ENCODE measurements around the gene PYGO2. TPM values are rescaled to one million over a fixed set of nuclear protein-coding genes. Genes with fewer than 3 reads are reported as not detected.
A peak's percentile ranks its signal among the peaks of the same experiment; 100 is the strongest.

PYGO2 gene
- total RNA-seq, 2 experiments from 2014 or later = 50.0 to 50.2 TPM

DNA sequence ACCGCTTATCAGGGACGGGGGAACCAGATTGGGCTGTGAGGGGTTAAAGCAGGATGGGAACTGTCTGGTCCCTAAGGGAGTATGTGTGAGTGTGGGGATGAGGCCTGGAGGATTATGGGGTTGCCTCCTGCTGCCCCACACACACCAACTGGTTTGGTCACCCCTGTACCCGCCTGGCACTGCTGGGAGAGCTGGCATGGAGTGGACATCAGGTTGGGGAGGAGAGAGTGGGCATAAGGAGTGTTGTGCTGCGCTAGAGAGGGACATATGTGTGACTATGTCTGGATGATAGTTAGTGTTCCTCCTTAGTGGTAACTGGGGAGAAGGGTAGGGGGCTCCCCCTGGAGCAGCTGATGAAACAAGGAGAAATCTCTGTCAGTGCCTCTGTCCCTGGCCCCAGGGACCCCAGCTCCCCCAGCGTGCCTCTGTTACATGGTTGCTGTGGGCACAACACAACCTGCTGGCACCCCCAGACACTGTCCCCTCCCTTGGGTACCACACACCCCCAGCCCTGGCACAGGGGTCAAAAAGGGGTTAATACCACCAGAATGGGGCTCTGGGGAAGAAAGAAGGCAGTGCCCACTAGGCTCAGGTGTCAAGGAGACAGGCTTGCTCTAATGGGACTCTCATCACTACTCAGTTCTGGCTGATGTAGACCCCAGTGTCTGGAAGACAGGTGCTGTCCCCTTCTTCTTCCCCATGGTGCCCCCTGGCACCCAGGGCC, 42.9 kb upstream of the PYGO2 start:
- POLR2A ChIA-PET = no interaction called here
- Mint-ChIP-seq H3K27ac (peak overlapping the region; percentile 91), H3K27me3 (no peaks in the 10 kb centered on the region), H3K4me1 (peaks cover 53% of the 10 kb centered on the region), H3K9me3 (no peaks in the 10 kb centered on the region), H3K36me3 (ENCODE audit: low read depth) (peaks cover 21% of the 10 kb centered on the region), H3K4me3 (peak overlapping the region; percentile 96)
- CTCF ChIA-PET = interaction anchor here (0.8 to 13.0 kb wide), 4 partner anchors 10 to 68 kb away, joined by 3 to 184 read pairs (median 4); partner anchors contain the start of genes FLAD1 and PMVK
- DNase-seq = no peak

DNA sequence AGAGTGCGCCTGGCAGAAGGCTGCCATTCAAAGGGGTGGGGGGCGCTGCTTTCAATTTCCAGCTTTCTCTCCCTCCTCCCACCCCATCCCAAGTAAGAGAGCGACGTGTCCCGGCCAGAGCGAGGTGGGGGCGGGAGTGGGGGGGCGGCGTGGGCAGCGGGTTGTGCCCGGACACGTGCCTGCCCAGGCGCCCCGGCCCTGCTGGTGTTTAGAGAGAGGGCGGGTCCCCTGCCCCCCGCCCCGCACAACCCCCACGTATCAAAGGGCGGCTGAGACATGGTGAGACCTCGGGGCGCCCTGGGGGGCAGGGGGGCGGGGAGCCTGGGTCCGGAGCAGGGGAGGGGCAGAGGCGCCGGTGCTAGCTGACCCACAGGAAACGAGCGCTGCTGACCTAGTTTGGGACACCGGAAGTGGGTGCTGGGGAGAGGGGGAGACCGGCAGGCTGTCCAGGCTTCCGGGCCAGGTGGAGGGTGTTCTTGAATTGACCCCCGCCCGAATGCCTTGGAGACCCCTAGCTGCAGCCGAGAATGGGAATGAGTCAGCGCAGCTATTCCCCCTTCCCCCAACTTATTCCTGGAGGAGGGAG, 42.3 kb upstream of the PYGO2 start:
- H3K4me1 Mint-ChIP-seq = peaks cover 57% of the 10 kb centered on the region
- no peaks in the 10 kb centered on the region for H3K9me3 Mint-ChIP-seq
- H3K36me3 Mint-ChIP-seq (ENCODE audit: low read depth) = peaks cover 18% of the 10 kb centered on the region
- ChIA-PET CTCF (interaction anchor here (0.8 to 13.0 kb wide), 3 partner anchors 11 to 68 kb away, joined by 3 to 184 read pairs (median 4); partner anchors contain the start of genes FLAD1 and PMVK), POLR2A (no interaction called here)
- H3K4me3 Mint-ChIP-seq = peak overlapping the region; percentile 96
- peak overlapping the region; percentile 93 for H3K27ac Mint-ChIP-seq
- DNase-seq = no peak
- no peaks in the 10 kb centered on the region for H3K27me3 Mint-ChIP-seq

DNA sequence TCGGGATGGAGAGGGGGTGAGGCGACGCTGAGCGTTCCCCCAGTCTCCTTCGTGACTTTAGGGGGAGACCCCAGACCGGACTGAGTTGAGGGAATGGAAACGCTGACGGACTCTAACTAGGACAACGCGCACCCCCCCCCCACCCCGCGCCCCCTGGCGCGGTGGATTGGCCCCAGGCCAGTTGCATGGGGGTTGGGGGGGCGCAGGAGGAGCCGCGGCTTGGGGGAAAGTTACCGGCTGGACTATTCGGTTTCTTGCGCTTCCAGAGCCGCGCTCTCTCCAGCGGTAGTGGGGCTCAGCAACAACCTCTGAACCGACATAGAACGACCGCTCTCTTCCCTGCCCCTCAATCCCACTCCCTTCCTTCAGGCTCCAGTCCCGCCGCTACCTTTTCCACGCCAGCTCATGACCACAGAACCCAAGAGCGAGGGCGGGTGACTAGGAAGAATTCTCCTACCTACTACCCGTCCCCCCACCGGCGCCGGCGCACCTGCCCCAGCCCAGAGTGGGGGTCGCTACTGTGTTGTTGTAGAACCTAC, 41.7 kb upstream of the PYGO2 start:
- Mint-ChIP-seq H3K27me3 (no peaks in the 10 kb centered on the region), H3K36me3 (ENCODE audit: low read depth) (peaks cover 15% of the 10 kb centered on the region), H3K27ac (peak overlapping the region; percentile 93), H3K4me1 (peaks cover 58% of the 10 kb centered on the region), H3K9me3 (no peaks in the 10 kb centered on the region), H3K4me3 (peak overlapping the region; percentile 96)
- DNase-seq = no peak
- ChIA-PET POLR2A (no interaction called here), CTCF (interaction anchor here (1.7 to 13.0 kb wide), 2 partner anchors 11 to 67 kb away, joined by 4 to 184 read pairs; partner anchors contain the start of gene PMVK)

DNA sequence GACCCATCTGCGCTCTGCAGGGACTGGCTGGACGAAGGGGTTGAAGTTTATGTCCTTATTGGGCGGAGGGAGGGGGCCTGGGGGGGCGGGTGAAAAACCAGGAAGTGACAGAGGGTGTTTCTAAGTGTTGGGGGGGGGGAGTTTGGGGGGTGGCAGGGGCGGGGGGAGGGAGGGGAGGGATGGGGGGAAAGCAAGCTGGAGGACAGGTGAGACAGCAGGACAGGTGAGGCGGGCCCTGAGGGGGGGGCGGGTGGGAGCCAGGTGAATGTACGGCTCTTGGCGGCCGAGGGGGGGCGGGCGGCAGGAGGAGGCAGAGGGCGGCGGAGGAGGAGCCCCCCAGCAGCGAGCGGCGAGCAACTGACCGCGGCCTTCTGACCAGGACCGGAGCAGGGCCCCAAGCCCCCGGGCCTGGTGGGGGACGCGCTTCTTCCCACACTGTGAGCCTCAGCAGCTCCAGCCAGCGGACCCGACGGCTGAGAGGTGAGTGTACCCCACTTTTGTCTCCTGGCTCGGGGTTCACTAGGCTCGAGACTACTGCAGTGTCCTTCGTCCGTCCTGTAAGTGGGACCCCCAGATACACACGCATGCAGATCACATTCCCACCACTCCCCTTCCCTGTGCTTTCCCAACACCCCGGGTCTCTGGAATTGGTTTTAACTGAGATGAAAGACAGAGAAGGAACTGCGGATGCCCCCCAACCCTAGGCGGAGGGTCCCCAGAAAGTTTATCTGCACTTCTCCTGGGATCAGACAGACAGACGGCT, 41.1 kb upstream of the PYGO2 start, which contains the start of gene ZBTB7B:
Gene ZBTB7B (plus strand): TSS at position 339 of the 763 bp plus-strand sequence. CDS start 11,859 bp downstream, outside the sequence.
- no peak for DNase-seq
- Mint-ChIP-seq H3K4me1 (peaks cover 61% of the 10 kb centered on the region), H3K27me3 (no peaks in the 10 kb centered on the region), H3K27ac (peak within 1 kb of the TSS; percentile 96), H3K4me3 (peak within 1 kb of the TSS; percentile 96), H3K36me3 (ENCODE audit: low read depth) (peaks cover 15% of the 10 kb centered on the region), H3K9me3 (no peaks in the 10 kb centered on the region)
- CTCF ChIA-PET = interaction anchor here (1.7 to 13.0 kb wide), 2 partner anchors 12 to 66 kb away, joined by 4 to 184 read pairs; partner anchors contain the start of gene PMVK
- POLR2A ChIA-PET = no interaction called here

DNA sequence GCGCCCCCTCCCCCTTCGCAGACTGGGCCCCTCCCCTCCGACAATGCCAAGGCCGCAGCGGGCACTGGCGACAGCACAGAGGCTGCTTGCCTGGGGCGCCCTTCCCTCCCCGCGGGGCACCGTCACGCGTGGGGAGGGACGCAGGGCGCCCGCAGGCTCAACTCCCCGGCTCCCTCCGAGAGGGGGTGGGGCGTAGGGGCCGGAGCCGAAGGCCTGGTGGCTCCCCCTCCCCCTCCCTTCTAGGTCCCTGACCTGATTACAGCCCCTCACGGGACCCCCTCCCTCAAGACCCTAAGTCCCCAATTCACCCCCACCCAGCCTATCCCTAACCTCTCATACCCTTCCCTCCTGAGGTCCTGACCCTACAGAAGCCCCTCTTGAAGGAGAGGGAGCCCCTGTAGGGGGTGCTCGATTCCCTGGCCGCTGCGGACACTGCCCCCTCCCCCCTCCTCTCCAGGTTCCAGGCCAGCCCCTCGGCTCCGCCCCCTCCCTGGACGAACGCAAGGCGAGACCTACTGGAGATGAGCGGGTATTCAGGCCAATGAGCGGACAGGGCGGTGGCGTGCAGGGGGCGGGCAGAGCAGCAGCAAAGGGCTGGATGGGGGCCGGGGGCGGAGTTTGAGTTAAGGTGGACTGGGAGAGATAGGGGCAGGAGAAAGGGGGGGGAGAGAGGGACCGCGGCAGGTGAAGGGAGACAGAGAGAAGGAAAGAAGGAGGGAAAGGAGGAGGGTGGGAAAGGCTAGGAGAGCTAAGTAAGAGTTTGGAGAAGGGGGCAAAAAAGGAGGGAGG, 40.3 kb upstream of the PYGO2 start:
- H3K9me3 Mint-ChIP-seq = no peaks in the 10 kb centered on the region
- DNase-seq = peak; percentile 99
- peak overlapping the region; percentile 93 for H3K4me3 Mint-ChIP-seq
- CTCF ChIA-PET = interaction anchor here (0.6 to 13.0 kb wide), 5 partner anchors 13 to 57 kb away, joined by 3 to 184 read pairs (median 10); partner anchors contain the start of gene ADAM15
- H3K27ac Mint-ChIP-seq = peak overlapping the region; percentile 96
- POLR2A ChIA-PET = interaction anchor here (0.7 kb wide), 2 partner anchors 18 to 49 kb away, joined by 3 to 5 read pairs; partner anchors contain the start of gene ADAM15
- no peaks in the 10 kb centered on the region for H3K27me3 Mint-ChIP-seq
- H3K36me3 Mint-ChIP-seq (ENCODE audit: low read depth) = peaks cover 15% of the 10 kb centered on the region
- H3K4me1 Mint-ChIP-seq = peaks cover 60% of the 10 kb centered on the region

DNA sequence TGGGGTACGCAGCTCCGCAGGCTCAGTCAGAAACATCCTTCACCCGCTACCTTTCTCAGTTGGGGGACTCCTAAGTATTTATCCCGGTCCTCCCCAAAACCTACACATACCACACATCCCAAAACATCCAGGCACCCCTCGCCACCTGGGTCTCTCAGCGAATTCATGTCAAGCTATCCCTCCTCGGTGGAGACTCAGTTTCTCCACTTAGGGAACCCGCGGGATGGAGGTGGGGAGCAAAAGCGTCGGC, 39.8 kb upstream of the PYGO2 start:
- H3K27ac Mint-ChIP-seq = peak overlapping the region; percentile 91
- H3K9me3 Mint-ChIP-seq = no peaks in the 10 kb centered on the region
- POLR2A ChIA-PET = interaction anchor here (0.7 kb wide), 2 partner anchors 18 to 50 kb away, joined by 3 to 5 read pairs; partner anchors contain the start of gene ADAM15
- CTCF ChIA-PET = interaction anchor here (0.6 to 13.0 kb wide), 5 partner anchors 13 to 58 kb away, joined by 3 to 184 read pairs (median 10); partner anchors contain the start of gene ADAM15
- H3K36me3 Mint-ChIP-seq (ENCODE audit: low read depth) = peaks cover 12% of the 10 kb centered on the region
- DNase-seq = no peak
- H3K4me1 Mint-ChIP-seq = peaks cover 55% of the 10 kb centered on the region
- H3K4me3 Mint-ChIP-seq = peak overlapping the region; percentile 93
- H3K27me3 Mint-ChIP-seq = no peaks in the 10 kb centered on the region

DNA sequence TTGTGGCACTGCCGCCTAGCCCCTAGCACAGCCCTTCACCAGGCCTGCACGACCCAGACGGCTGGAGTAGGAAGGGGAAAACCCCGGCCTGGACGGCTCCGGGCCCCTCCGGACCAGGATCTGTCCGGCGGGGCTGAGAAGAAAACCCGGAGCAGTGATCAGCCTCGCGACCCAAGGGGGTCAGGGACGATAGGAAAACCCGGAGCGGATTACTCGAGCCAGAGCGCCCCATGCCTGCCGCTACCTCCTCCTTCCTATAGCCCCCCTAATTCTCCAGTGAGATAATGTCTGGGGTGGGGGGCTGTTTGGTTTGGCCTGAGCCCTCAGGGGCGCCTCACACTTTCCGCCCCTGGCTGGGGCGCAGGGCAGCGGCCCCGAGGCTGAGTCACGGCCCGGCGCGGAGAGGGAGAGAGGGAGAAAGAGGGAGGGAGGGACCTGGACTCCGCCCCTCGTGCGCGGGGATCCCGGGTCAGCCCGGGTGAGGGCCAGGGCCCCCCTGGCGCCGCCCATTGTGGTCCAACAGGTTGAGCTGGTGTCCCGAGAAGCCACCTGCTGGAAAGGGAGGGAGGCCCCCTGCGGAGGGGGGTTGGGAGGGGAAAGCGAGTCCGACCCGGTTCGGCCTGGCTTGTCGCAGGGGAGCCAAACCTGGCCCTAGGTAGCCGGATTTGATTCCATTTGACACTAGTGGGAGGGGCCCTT, 39.3 kb upstream of the PYGO2 start:
- Mint-ChIP-seq H3K4me3 (peak overlapping the region; percentile 93), H3K9me3 (no peaks in the 10 kb centered on the region), H3K27ac (peak overlapping the region; percentile 91), H3K36me3 (ENCODE audit: low read depth) (peaks cover 10% of the 10 kb centered on the region), H3K27me3 (no peaks in the 10 kb centered on the region), H3K4me1 (peaks cover 51% of the 10 kb centered on the region)
- ChIA-PET CTCF (interaction anchor here (0.6 to 13.0 kb wide), 8 partner anchors 13 to 58 kb away, joined by 3 to 184 read pairs (median 8); partner anchors contain the start of genes ADAM15, FLAD1 and PYGO2), POLR2A (interaction anchor here (0.7 kb wide), 2 partner anchors 19 to 50 kb away, joined by 3 to 5 read pairs; partner anchors contain the start of gene ADAM15)
- peak; percentile 82 for DNase-seq

DNA sequence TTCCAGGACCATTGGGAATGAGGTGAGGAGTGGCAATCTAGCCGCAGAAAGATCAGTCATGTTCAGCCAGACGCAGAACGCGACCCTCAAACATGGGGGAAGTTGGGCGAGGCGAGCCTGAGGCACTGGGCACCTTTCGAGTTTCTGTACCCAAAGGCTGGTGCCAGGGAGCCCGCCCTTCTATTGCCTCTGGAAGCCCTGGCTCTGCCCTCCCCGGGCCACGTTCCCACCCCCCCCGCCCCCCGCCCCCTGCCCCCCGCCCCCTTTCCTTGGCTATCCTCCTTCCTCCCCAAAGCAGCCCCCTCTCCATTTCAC, 38.8 kb upstream of the PYGO2 start:
- Mint-ChIP-seq H3K27ac (peak overlapping the region; percentile 91), H3K36me3 (ENCODE audit: low read depth) (peaks cover 10% of the 10 kb centered on the region), H3K9me3 (no peaks in the 10 kb centered on the region), H3K4me1 (peaks cover 46% of the 10 kb centered on the region), H3K4me3 (peak overlapping the region; percentile 93), H3K27me3 (no peaks in the 10 kb centered on the region)
- ChIA-PET CTCF (interaction anchor here (0.7 to 13.0 kb wide), 11 partner anchors 12 to 440 kb away, joined by 3 to 184 read pairs (median 9); partner anchors contain the start of genes ADAM15, FLAD1, PYGO2 and SHC1), POLR2A (no interaction called here)
- DNase-seq = no peak

DNA sequence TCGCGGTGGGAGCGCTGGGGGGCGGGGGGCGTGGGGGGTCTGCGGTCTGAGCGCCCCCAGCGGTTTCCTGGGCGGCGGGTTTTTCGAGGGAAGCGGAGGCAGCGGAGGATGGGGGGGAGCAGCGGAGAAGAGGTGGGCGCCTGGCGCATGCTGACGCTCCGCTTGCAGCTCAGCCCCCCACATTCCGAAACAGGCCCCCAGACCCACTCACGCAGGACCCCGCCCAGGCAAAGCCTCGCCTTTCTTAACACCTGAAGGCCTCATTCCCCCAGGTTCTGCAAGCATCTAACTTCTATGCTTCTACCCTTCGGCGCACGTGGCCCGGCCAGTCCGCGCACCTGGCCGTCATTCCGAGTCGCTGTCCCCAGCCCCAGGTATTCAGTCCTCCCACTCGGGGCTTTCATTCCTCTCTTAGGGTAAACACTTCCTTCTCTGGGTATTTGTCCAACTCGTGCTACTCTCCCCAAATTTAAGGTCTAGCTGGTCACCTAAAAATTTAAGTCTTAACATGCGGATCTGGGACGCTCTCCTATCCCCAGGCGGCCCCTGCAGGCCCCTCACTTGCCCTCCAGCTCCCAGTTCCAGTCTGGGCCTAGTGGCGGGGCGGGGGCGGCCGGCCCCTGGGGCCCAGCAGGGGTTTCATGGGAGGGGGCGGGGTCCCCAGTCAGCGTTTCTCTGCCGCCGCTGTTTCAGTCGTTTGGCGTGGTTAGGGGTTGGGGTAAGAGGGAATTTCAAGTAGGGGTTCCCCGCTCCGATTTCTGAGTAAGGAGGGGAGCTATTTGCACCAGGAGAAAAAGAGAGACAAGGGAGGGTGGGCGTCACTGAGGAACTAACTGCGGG, 38.2 kb upstream of the PYGO2 start:
- Mint-ChIP-seq H3K36me3 (ENCODE audit: low read depth) (peaks cover 10% of the 10 kb centered on the region), H3K4me1 (peaks cover 45% of the 10 kb centered on the region), H3K9me3 (no peaks in the 10 kb centered on the region), H3K27me3 (no peaks in the 10 kb centered on the region), H3K27ac (peak overlapping the region; percentile 91), H3K4me3 (peak overlapping the region; percentile 93)
- ChIA-PET POLR2A (interaction anchor here (0.6 to 1.5 kb wide), 3 partner anchors 16 to 40 kb away, joined by 3 to 7 read pairs (median 5); partner anchors contain the start of gene FLAD1), CTCF (interaction anchor here (0.7 to 13.0 kb wide), 24 partner anchors 9 to 440 kb away, joined by 3 to 184 read pairs (median 5); partner anchors contain the start of genes ADAM15, CKS1B, FLAD1 and PBXIP1)
- DNase-seq = peak; percentile 38

DNA sequence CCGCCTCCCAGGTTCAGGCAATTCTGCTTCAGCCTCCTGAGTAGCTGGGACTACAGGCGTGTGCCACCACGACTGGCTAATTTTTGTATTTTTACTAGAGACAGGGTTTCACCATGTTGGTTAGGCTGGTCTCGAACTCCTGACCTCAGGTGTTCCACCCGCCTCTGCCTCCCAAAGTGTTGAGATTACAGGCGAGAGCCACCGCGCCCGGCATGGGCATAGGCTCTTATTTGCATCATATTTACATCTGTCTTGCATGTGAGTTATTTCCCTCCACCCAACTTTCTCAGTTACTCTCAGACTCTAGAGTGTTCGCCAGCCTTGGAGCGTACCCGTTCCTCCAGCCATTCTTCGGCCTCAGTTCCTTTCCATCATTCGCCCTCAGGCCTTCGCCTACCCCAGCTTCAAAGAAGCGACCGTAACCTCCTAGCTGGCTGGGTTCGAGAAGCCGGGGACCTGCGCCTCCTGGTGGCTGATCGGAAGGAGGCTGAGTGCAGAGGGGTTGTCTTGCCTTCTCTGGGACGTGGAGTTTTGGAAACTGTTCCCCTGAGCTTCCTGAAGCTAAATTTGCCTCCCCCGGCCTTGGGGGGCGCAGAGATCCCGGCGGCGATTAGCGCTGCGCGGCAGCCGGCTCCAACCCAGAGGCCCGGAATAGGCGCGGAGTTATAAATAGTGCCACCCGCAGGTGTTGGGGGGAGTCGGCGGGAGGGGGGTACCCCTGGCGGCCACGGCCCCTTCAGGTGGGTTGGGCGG, 37.4 kb upstream of the PYGO2 start:
- peaks cover 6% of the 10 kb centered on the region for H3K36me3 Mint-ChIP-seq (ENCODE audit: low read depth)
- no peaks in the 10 kb centered on the region for H3K9me3 Mint-ChIP-seq
- H3K4me3 Mint-ChIP-seq = peak overlapping the region; percentile 59
- no peaks in the 10 kb centered on the region for H3K27me3 Mint-ChIP-seq
- CTCF ChIA-PET = interaction anchor here (0.7 to 13.0 kb wide), 24 partner anchors 9 to 439 kb away, joined by 3 to 184 read pairs (median 5); partner anchors contain the start of genes ADAM15, CKS1B, FLAD1 and PBXIP1
- peak overlapping the region; percentile 81 for H3K27ac Mint-ChIP-seq
- DNase-seq = peak; percentile 73
- POLR2A ChIA-PET = interaction anchor here (0.6 to 1.5 kb wide), 3 partner anchors 15 to 39 kb away, joined by 3 to 7 read pairs (median 5); partner anchors contain the start of gene FLAD1
- peaks cover 37% of the 10 kb centered on the region for H3K4me1 Mint-ChIP-seq
